Vagina (tissue), 2 donors: ENCODE data around the gene CELSR2.

Source experiments
- POLR2A ChIP-seq, 2 donors: fragments of 450-650 bp; IDR thresholded peaks; one replicate each; pipeline ENCODE4 v1.6.1; 2017; ENCODE audit warnings: antibody characterized with exemption in 2 of 2, mild to moderate bottlenecking in 2 of 2, moderate library complexity in 2 of 2
- POLR2AphosphoS5 ChIP-seq, 2 donors: sonication (generic); formaldehyde crosslinking; IDR thresholded peaks; one replicate each; pipeline ENCODE4 v1.9.0; 2017; ENCODE audit warnings: antibody characterized with exemption in 2 of 2, mild to moderate bottlenecking in 2 of 2, low read depth in 1 of 2; ENCODE audit not compliant: insufficient read depth in 1 of 2
- TF ChIP-seq, protein P1 (sequence below), 3 experiments: fragments of 450-650 bp in 2 of 3; fragments of 200-600 bp in 1 of 3; sonication (generic) in 1 of 3; IDR thresholded peaks; one replicate each; pipeline ENCODE4 v1.5.1; 2017 to 2019; ENCODE audit warnings: antibody characterized with exemption in 3 of 3, mild to moderate bottlenecking in 2 of 3, moderate library complexity in 2 of 3

- TF ChIP-seq, protein P1, sequence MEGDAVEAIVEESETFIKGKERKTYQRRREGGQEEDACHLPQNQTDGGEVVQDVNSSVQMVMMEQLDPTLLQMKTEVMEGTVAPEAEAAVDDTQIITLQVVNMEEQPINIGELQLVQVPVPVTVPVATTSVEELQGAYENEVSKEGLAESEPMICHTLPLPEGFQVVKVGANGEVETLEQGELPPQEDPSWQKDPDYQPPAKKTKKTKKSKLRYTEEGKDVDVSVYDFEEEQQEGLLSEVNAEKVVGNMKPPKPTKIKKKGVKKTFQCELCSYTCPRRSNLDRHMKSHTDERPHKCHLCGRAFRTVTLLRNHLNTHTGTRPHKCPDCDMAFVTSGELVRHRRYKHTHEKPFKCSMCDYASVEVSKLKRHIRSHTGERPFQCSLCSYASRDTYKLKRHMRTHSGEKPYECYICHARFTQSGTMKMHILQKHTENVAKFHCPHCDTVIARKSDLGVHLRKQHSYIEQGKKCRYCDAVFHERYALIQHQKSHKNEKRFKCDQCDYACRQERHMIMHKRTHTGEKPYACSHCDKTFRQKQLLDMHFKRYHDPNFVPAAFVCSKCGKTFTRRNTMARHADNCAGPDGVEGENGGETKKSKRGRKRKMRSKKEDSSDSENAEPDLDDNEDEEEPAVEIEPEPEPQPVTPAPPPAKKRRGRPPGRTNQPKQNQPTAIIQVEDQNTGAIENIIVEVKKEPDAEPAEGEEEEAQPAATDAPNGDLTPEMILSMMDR (IDR thresholded peaks at IDR 0.05) = no peak
- TF ChIP-seq POLR2AphosphoS5 (IDR thresholded peaks at IDR 0.05; ENCODE audit: insufficient read depth in 1 of 2, low read depth in 1 of 2) = no peak
- no peak for TF ChIP-seq POLR2A (IDR thresholded peaks at IDR 0.05)
These were observed 63.8 kb downstream of the CELSR2 start for GRCh38 chr1:109312978-109313775.
